Activated CD4-positive, alpha-beta memory T cell treated with anti-CD3 and anti-CD28 coated beads, Interleukin-2, amount 10 ng/mL, durations not matched to agents 7 days and 5 days (primary cell): ENCODE data around the gene TDRD7. TPM values are rescaled to one million over a fixed set of nuclear protein-coding genes. Genes with fewer than 3 reads are reported as not detected.

ENCODE experiments used
- CTCF ChIA-PET: fragments of 350-600 bp; sonication (Branson Sonifier 250); formaldehyde crosslinking; loops from one replicate; lab custom pipeline; 2021; ENCODE audit warnings: antibody characterized with exemption, inconsistent platforms; lab: Charles Lee
- POLR2A ChIA-PET: fragments of 350-600 bp; sonication (Branson Sonifier 250); formaldehyde crosslinking; loops from one replicate; lab custom pipeline; 2021; ENCODE audit warnings: antibody characterized with exemption; lab: Charles Lee
- DNase-seq: peaks from one replicate; pipeline ENCODE4 v3.0.0-alpha.2; 2020
- H3K27ac Mint-ChIP-seq: one replicate; pipeline ENCODE4 v1.8.0; 2021; ENCODE audit warnings: mild to moderate bottlenecking, mixed read lengths
- H3K27me3 Mint-ChIP-seq: one replicate; pipeline ENCODE4 v1.8.0; 2021; ENCODE audit warnings: mixed read lengths
- H3K36me3 Mint-ChIP-seq: one replicate; pipeline ENCODE4 v1.8.0; 2021; ENCODE audit warnings: low read depth, mixed read lengths
- H3K4me1 Mint-ChIP-seq: one replicate; pipeline ENCODE4 v1.8.0; 2021; ENCODE audit warnings: mixed read lengths
- H3K4me3 Mint-ChIP-seq: one replicate; pipeline ENCODE4 v1.8.0; 2021; ENCODE audit warnings: mild to moderate bottlenecking, mixed read lengths
- H3K9me3 Mint-ChIP-seq: one replicate; pipeline ENCODE4 v1.8.0; 2021; ENCODE audit warnings: mixed read lengths
- total RNA-seq, 2 experiments: library from RNA; stranded (reverse); gene quantifications; one replicate each; pipeline ENCODE4 v1.2.3, GENCODE V29; 2021

Gene TDRD7
- total RNA-seq, 2 experiments from 2014 or later: 19.4 to 19.8 TPM

- Mint-ChIP-seq H3K4me3 (no peak overlapping the region), H3K36me3 (no peaks in the 10 kb centered on the region), H3K9me3 (no peaks in the 10 kb centered on the region), H3K27ac (no peak overlapping the region), H3K27me3 (peaks cover 43% of the 10 kb centered on the region), H3K4me1 (peaks cover 2% of the 10 kb centered on the region)
- ChIA-PET CTCF (interaction anchor here (0.8 to 1.7 kb wide), 4 partner anchors 16 to 382 kb away, joined by 3 to 5 read pairs (median 4); no protein-coding TSS in a partner anchor), POLR2A (interaction anchor here (1.1 to 1.9 kb wide), 2 partner anchors 16 to 18 kb away, joined by 3 to 4 read pairs; no protein-coding TSS in a partner anchor)
- no peak for DNase-seq
Observed at GRCh38 chr9:97518166-97518908, 106.4 kb downstream of the TDRD7 start.

GRCh38 chr9:97518909-97519307, 107.0 kb downstream of the TDRD7 start:
- ChIA-PET CTCF (interaction anchor here (1.1 kb wide), 1 partner anchor 16 kb away, joined by 4 read pairs; no protein-coding TSS in a partner anchor), POLR2A (interaction anchor here (1.1 kb wide), 1 partner anchor 18 kb away, joined by 3 read pairs; no protein-coding TSS in a partner anchor)
- Mint-ChIP-seq H3K36me3 (no peaks in the 10 kb centered on the region), H3K4me3 (no peak overlapping the region), H3K9me3 (no peaks in the 10 kb centered on the region), H3K27ac (no peak overlapping the region), H3K4me1 (peaks cover 2% of the 10 kb centered on the region), H3K27me3 (peaks cover 43% of the 10 kb centered on the region)
- DNase-seq: no peak

GRCh38 chr9:97519441-97519970, 107.6 kb downstream of the TDRD7 start:
- H3K36me3 Mint-ChIP-seq: no peaks in the 10 kb centered on the region
- H3K27ac Mint-ChIP-seq: no peak overlapping the region
- peaks cover 43% of the 10 kb centered on the region for H3K27me3 Mint-ChIP-seq
- peaks cover 2% of the 10 kb centered on the region for H3K4me1 Mint-ChIP-seq
- no peak overlapping the region for H3K4me3 Mint-ChIP-seq
- CTCF ChIA-PET: no interaction called here
- DNase-seq: no peak
- no peaks in the 10 kb centered on the region for H3K9me3 Mint-ChIP-seq
- POLR2A ChIA-PET: interaction anchor here (1.1 kb wide), 1 partner anchor 17 kb away, joined by 3 read pairs; no protein-coding TSS in a partner anchor

- Mint-ChIP-seq H3K27me3 (peaks cover 34% of the 10 kb centered on the region), H3K4me1 (peaks cover 2% of the 10 kb centered on the region), H3K9me3 (no peaks in the 10 kb centered on the region), H3K4me3 (no peak overlapping the region), H3K36me3 (no peaks in the 10 kb centered on the region), H3K27ac (no peak overlapping the region)
- no peak for DNase-seq
- POLR2A ChIA-PET: interaction anchor here (0.7 kb wide), 1 partner anchor 36 kb away, joined by 3 read pairs; no protein-coding TSS in a partner anchor
- CTCF ChIA-PET: no interaction called here
Observed at GRCh38 chr9:97521576-97522333, 109.9 kb downstream of the TDRD7 start.

GRCh38 chr9:97524424-97524823, 112.5 kb downstream of the TDRD7 start:
- Mint-ChIP-seq H3K27ac (no peak overlapping the region), H3K36me3 (no peaks in the 10 kb centered on the region), H3K9me3 (no peaks in the 10 kb centered on the region), H3K4me1 (peaks cover 12% of the 10 kb centered on the region), H3K4me3 (no peak overlapping the region), H3K27me3 (peaks cover 15% of the 10 kb centered on the region)
- CTCF ChIA-PET: no interaction called here
- no peak for DNase-seq
- POLR2A ChIA-PET: no interaction called here

- no peaks in the 10 kb centered on the region for H3K36me3 Mint-ChIP-seq
- peaks cover 20% of the 10 kb centered on the region for H3K4me1 Mint-ChIP-seq
- peaks cover 5% of the 10 kb centered on the region for H3K27me3 Mint-ChIP-seq
- no peak overlapping the region for H3K4me3 Mint-ChIP-seq
- H3K27ac Mint-ChIP-seq: no peak overlapping the region
- H3K9me3 Mint-ChIP-seq: no peaks in the 10 kb centered on the region
- DNase-seq: no peak
- POLR2A ChIA-PET: interaction anchor here (0.6 kb wide), 1 partner anchor 540 kb away, joined by 3 read pairs; no protein-coding TSS in a partner anchor
- CTCF ChIA-PET: interaction anchor here (1.3 to 1.8 kb wide), 2 partner anchors 23 to 73 kb away, joined by 4 to 5 read pairs; partner anchors contain the start of gene TMOD1
Observed at GRCh38 chr9:97525451-97525850, 113.6 kb downstream of the TDRD7 start.

GRCh38 chr9:97526895-97527575, 115.1 kb downstream of the TDRD7 start:
- H3K4me3 Mint-ChIP-seq: no peak overlapping the region
- H3K27me3 Mint-ChIP-seq: no peaks in the 10 kb centered on the region
- no peak overlapping the region for H3K27ac Mint-ChIP-seq
- peaks cover 20% of the 10 kb centered on the region for H3K4me1 Mint-ChIP-seq
- no peak for DNase-seq
- H3K36me3 Mint-ChIP-seq: no peaks in the 10 kb centered on the region
- ChIA-PET POLR2A (no interaction called here), CTCF (interaction anchor here (1.8 kb wide), 1 partner anchor 72 kb away, joined by 4 read pairs; no protein-coding TSS in a partner anchor)
- no peaks in the 10 kb centered on the region for H3K9me3 Mint-ChIP-seq

- H3K4me1 Mint-ChIP-seq: peaks cover 20% of the 10 kb centered on the region
- CTCF ChIA-PET: no interaction called here
- POLR2A ChIA-PET: no interaction called here
- H3K27ac Mint-ChIP-seq: no peak overlapping the region
- H3K36me3 Mint-ChIP-seq: no peaks in the 10 kb centered on the region
- no peaks in the 10 kb centered on the region for H3K9me3 Mint-ChIP-seq
- no peak for DNase-seq
- H3K4me3 Mint-ChIP-seq: no peak overlapping the region
- H3K27me3 Mint-ChIP-seq: no peaks in the 10 kb centered on the region
Observed at GRCh38 chr9:97527626-97528528, 116.0 kb downstream of the TDRD7 start.

- H3K27ac Mint-ChIP-seq: no peak overlapping the region
- H3K4me1 Mint-ChIP-seq: peaks cover 20% of the 10 kb centered on the region
- no peak for DNase-seq
- ChIA-PET CTCF (interaction anchor here (0.5 to 1.2 kb wide), 2 partner anchors 60 to 495 kb away, joined by 3 read pairs; no protein-coding TSS in a partner anchor), POLR2A (interaction anchor here (0.8 kb wide), 1 partner anchor 838 kb away, joined by 3 read pairs; no protein-coding TSS in a partner anchor)
- no peaks in the 10 kb centered on the region for H3K36me3 Mint-ChIP-seq
- no peak overlapping the region for H3K4me3 Mint-ChIP-seq
- H3K27me3 Mint-ChIP-seq: no peaks in the 10 kb centered on the region
- no peaks in the 10 kb centered on the region for H3K9me3 Mint-ChIP-seq
Observed at GRCh38 chr9:97528529-97529230, 116.8 kb downstream of the TDRD7 start.

GRCh38 chr9:97529363-97530076, 117.6 kb downstream of the TDRD7 start:
- Mint-ChIP-seq H3K27me3 (peaks cover under 1% of the 10 kb centered on the region), H3K36me3 (no peaks in the 10 kb centered on the region), H3K27ac (peak overlapping the region; percentile 19), H3K4me3 (no peak overlapping the region), H3K9me3 (no peaks in the 10 kb centered on the region), H3K4me1 (peaks cover 20% of the 10 kb centered on the region)
- ChIA-PET CTCF (interaction anchor here (0.5 to 1.2 kb wide), 2 partner anchors 61 to 494 kb away, joined by 3 read pairs; no protein-coding TSS in a partner anchor), POLR2A (interaction anchor here (0.8 kb wide), 1 partner anchor 838 kb away, joined by 3 read pairs; no protein-coding TSS in a partner anchor)
- DNase-seq: peak; percentile 31
